ENCODE data around the gene DYRK2.
A peak's percentile ranks its signal among the peaks of the same experiment; 100 is the strongest.

The DYRK2 gene

DNA sequence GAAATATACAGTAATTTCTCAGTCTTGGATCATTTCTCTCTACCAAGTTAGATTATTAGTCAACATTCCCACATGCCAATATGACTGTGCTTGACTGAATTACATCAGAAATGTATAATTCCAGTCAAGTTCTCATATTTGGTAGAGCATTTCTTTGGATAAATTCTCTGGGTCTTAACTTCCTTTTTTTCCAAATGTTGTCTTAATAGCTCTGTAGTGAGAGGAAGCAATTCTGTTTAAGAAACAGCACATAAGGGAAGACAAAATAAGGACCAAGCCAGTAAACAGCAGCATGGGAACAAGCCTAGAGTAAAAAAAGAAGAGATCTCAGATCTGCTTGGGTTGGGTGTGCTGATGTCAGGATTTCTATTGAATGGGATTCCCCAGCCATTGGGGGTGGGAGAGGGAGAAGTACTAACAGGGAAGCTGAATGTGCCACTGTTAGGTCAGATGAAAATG, 14.2 kb upstream of the DYRK2 start:
- peak; percentile 31 for DNase-seq (ENCODE audit: low read depth)
- H3K4me3 ChIP-seq (ENCODE audit: low read depth, low read length), result no peak overlapping the region
- TF ChIP-seq POLR2A (IDR thresholded peaks at IDR 0.05; ENCODE audit: extremely low read depth, insufficient read length) (no peak), MYC (IDR thresholded peaks at IDR 0.05; ENCODE audit: low read depth, low read length) (no peak)
- TF ChIP-seq, protein P1, sequence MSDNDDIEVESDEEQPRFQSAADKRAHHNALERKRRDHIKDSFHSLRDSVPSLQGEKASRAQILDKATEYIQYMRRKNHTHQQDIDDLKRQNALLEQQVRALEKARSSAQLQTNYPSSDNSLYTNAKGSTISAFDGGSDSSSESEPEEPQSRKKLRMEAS (IDR thresholded peaks at IDR 0.05; ENCODE audit: low read depth, low read length), result no peak
- TF ChIP-seq, protein P2, sequence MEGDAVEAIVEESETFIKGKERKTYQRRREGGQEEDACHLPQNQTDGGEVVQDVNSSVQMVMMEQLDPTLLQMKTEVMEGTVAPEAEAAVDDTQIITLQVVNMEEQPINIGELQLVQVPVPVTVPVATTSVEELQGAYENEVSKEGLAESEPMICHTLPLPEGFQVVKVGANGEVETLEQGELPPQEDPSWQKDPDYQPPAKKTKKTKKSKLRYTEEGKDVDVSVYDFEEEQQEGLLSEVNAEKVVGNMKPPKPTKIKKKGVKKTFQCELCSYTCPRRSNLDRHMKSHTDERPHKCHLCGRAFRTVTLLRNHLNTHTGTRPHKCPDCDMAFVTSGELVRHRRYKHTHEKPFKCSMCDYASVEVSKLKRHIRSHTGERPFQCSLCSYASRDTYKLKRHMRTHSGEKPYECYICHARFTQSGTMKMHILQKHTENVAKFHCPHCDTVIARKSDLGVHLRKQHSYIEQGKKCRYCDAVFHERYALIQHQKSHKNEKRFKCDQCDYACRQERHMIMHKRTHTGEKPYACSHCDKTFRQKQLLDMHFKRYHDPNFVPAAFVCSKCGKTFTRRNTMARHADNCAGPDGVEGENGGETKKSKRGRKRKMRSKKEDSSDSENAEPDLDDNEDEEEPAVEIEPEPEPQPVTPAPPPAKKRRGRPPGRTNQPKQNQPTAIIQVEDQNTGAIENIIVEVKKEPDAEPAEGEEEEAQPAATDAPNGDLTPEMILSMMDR (IDR thresholded peaks at IDR 0.05; ENCODE audit: low read depth, low read length), result no peak

DNA sequence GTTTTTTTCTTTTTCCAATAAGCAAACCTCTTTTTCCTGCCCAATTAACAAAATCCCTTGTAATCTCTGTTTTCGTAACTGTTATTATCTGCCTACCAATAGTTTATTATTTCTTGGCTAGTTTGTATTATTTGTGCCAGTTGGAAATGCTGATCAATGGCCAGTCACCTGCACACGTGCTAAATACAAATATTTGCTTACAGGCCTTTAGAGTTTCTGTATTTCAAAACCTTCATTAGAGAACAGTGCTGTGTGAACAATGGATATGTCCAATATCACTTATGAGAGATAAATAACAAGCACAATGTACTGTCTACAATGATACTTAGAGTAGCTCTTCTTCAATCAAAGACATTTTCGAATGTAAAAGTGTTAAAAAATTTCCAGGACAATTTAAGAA, 10.8 kb upstream of the DYRK2 start:
- no peak overlapping the region for H3K4me3 ChIP-seq (ENCODE audit: low read depth, low read length)
- DNase-seq (ENCODE audit: low read depth), result no peak
- TF ChIP-seq, protein P2 (IDR thresholded peaks at IDR 0.05; ENCODE audit: low read depth, low read length), result no peak
- TF ChIP-seq MYC (IDR thresholded peaks at IDR 0.05; ENCODE audit: low read depth, low read length), result no peak
- no peak for TF ChIP-seq POLR2A (IDR thresholded peaks at IDR 0.05; ENCODE audit: extremely low read depth, insufficient read length)
- TF ChIP-seq, protein P1 (IDR thresholded peaks at IDR 0.05; ENCODE audit: low read depth, low read length), result no peak

DNA sequence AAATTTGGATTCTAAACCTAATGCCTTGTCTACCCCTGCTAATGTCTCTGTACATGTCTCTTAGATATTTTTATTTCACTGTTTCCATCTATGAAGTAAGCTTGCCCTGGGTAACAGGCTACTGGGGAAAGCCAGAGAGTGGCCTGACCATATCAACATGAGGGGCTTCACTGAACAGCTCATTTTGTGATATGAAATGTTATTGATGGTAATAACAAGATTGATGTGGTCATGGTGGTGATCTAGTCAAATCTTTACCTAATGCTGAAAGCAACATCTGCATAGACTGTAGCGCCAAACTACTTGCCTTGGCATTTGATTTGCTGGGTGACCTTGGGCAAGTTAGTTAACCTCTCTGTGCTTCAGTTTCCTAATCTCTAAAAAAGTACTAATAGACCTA, 9.9 kb upstream of the DYRK2 start:
- no peak for DNase-seq (ENCODE audit: low read depth)
- H3K4me3 ChIP-seq (ENCODE audit: low read depth, low read length), result no peak overlapping the region
- TF ChIP-seq, protein P2 (IDR thresholded peaks at IDR 0.05; ENCODE audit: low read depth, low read length), result no peak
- TF ChIP-seq MYC (IDR thresholded peaks at IDR 0.05; ENCODE audit: low read depth, low read length) (no peak), POLR2A (IDR thresholded peaks at IDR 0.05; ENCODE audit: extremely low read depth, insufficient read length) (no peak)
- TF ChIP-seq, protein P1 (IDR thresholded peaks at IDR 0.05; ENCODE audit: low read depth, low read length), result no peak

DNA sequence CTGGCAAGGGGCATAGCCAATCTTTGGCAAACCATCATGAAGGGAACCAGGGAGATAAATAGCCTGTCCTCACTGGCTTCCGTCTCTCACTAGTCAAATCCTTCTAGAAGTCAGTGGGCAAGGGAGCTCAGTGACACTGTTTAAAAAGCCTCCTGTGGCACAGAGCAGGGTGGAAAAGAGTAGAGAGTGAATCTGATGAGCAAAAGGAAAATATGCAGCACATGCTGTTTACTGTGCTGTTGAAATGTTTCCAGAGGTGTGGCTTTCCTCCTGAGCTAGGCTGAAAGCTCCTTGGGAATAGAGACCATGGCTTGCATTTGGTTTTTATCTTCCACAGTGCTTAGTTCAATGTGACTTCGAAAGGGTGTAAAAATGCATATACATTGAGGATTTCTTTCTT, 7.7 kb upstream of the DYRK2 start:
- DNase-seq (ENCODE audit: low read depth), result no peak
- TF ChIP-seq MYC (IDR thresholded peaks at IDR 0.05; ENCODE audit: low read depth, low read length), result no peak
- TF ChIP-seq, protein P2 (IDR thresholded peaks at IDR 0.05; ENCODE audit: low read depth, low read length), result no peak
- TF ChIP-seq, protein P1 (IDR thresholded peaks at IDR 0.05; ENCODE audit: low read depth, low read length), result no peak
- TF ChIP-seq POLR2A (IDR thresholded peaks at IDR 0.05; ENCODE audit: extremely low read depth, insufficient read length), result no peak
- no peak overlapping the region for H3K4me3 ChIP-seq (ENCODE audit: low read depth, low read length)

DNA sequence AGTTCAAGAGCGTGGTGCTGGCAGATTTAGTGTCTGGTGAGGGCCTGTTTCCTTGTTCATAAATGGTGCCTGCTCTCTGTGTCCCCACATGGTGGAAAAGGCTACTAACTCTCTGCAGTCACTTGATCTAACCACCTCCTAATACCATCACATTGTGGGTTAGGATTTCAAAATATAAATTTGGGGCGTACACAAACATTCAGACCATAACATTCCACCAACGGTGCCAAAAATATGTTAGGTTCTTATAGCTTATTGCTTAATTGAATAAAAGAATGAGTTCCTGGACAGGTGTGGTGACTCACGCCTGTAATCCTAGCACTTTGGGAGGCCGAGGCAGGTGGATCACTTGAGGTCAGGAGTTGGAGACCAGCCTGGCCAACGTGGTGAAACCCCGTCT, 3.4 kb upstream of the DYRK2 start:
- H3K4me3 ChIP-seq (ENCODE audit: low read depth, low read length), result no peak overlapping the region
- TF ChIP-seq, protein P1 (IDR thresholded peaks at IDR 0.05; ENCODE audit: low read depth, low read length), result no peak
- no peak for TF ChIP-seq MYC (IDR thresholded peaks at IDR 0.05; ENCODE audit: low read depth, low read length)
- TF ChIP-seq POLR2A (IDR thresholded peaks at IDR 0.05; ENCODE audit: extremely low read depth, insufficient read length), result no peak
- TF ChIP-seq, protein P2 (IDR thresholded peaks at IDR 0.05; ENCODE audit: low read depth, low read length), result no peak
- DNase-seq (ENCODE audit: low read depth), result no peak
